GM19372 (cell line): ENCODE results near the gene MED15.

ENCODE experiments used
- ATAC-seq: cut with Tn5 transposase; IDR thresholded peaks from one replicate; pipeline ENCODE4 v1.9.1; 2021; ENCODE audit warnings: mild to moderate bottlenecking, low read depth, moderate library complexity; ENCODE audit not compliant: unreplicated experiment

The MED15 gene

GRCh38 chr22:20509344-20510047, 2.1 kb downstream of the MED15 start:
- ATAC-seq: no peak

GRCh38 chr22:20510811-20511577, 3.6 kb downstream of the MED15 start:
- no peak for ATAC-seq

- no peak for ATAC-seq
Observed at GRCh38 chr22:20511578-20512229, 4.3 kb downstream of the MED15 start.

GRCh38 chr22:20514658-20515406, 7.4 kb downstream of the MED15 start:
- no peak for ATAC-seq

GRCh38 chr22:20516399-20516798, 9.0 kb downstream of the MED15 start:
- no peak for ATAC-seq

GRCh38 chr22:20517422-20517821, 10.0 kb downstream of the MED15 start:
- no peak for ATAC-seq

GRCh38 chr22:20517841-20518592, 10.6 kb downstream of the MED15 start:
- ATAC-seq: no peak

- ATAC-seq: no peak
Observed at GRCh38 chr22:20519558-20519957, 12.1 kb downstream of the MED15 start.

- ATAC-seq: no peak
Observed at GRCh38 chr22:20520093-20520511, 12.7 kb downstream of the MED15 start.

- ATAC-seq: no peak
Observed at GRCh38 chr22:20522134-20523004, 15.0 kb downstream of the MED15 start.

GRCh38 chr22:20523086-20523983, 15.9 kb downstream of the MED15 start:
- no peak for ATAC-seq

- ATAC-seq: no peak
Observed at GRCh38 chr22:20524004-20524481, 16.6 kb downstream of the MED15 start.

GRCh38 chr22:20525048-20525447, 17.6 kb downstream of the MED15 start:
- no peak for ATAC-seq

GRCh38 chr22:20526305-20526627, 18.9 kb downstream of the MED15 start:
- no peak for ATAC-seq

- no peak for ATAC-seq
Observed at GRCh38 chr22:20526628-20527355, 19.4 kb downstream of the MED15 start.

GRCh38 chr22:20528405-20528978, 21.1 kb downstream of the MED15 start:
- no peak for ATAC-seq
